Stimulated activated CD8-positive, alpha-beta memory T cell treated with anti-CD3 and anti-CD28 coated beads, Interleukin-15, amount 100 ng/mL, for 4 hours (primary cell): ENCODE results near the gene PEX6.
"Not testable (repeated sequence)": the region's sequence is repeated elsewhere in the genome, so short reads cannot be mapped to it uniquely, and the experiment has no call there.

Experiments
- DNase-seq, 2 donors: peaks; one replicate each; pipeline ENCODE4 v3.0.0-alpha.2; 2020; ENCODE audit warnings: low read depth in 2 of 2

PEX6 gene

GRCh38 chr6:42978839-42979522, at the start of gene PEX6:
Gene PEX6 (minus strand): TSS chr6:42979181. CDS start chr6:42979150, 31 bp downstream.
- DNase-seq: peak; percentile 85 to 86

- DNase-seq: no peak
Measured at GRCh38 chr6:43026365-43026764, 47.4 kb upstream of the PEX6 start.

GRCh38 chr6:43024436-43024835, 45.5 kb upstream of the PEX6 start:
- no peak for DNase-seq

GRCh38 chr6:43021270-43022047, 42.5 kb upstream of the PEX6 start, which contains the start of gene RRP36:
Gene RRP36 (plus strand): TSS chr6:43021623. CDS start chr6:43021655, 32 bp downstream.
- DNase-seq: peak; percentile 42 to 50

GRCh38 chr6:43020847-43021246, 41.9 kb upstream of the PEX6 start:
- DNase-seq: no peak

GRCh38 chr6:43020052-43020705, 41.2 kb upstream of the PEX6 start:
- DNase-seq: no peak

- no peak for DNase-seq
Measured at GRCh38 chr6:43019152-43019551, 40.2 kb upstream of the PEX6 start.

GRCh38 chr6:43016943-43017334, 38.0 kb upstream of the PEX6 start:
- DNase-seq: no peak

- no peak for DNase-seq
Measured at GRCh38 chr6:43016176-43016942, 37.4 kb upstream of the PEX6 start.

GRCh38 chr6:43014434-43014909, 35.5 kb upstream of the PEX6 start:
- no peak for DNase-seq

- DNase-seq: peak; percentile 96 to 99
Measured at GRCh38 chr6:43013843-43014433, 35.0 kb upstream of the PEX6 start, which contains the start of the genes KLHDC3 and MEA1. Gene KLHDC3 (plus strand): TSS chr6:43014249. CDS start chr6:43017193, 2,944 bp downstream. Gene MEA1 (minus strand): TSS chr6:43013946. CDS start chr6:43013813, 133 bp downstream.

- DNase-seq: no peak
Measured at GRCh38 chr6:43013097-43013842, 34.3 kb upstream of the PEX6 start.

GRCh38 chr6:43012364-43012763, 33.4 kb upstream of the PEX6 start:
- no peak for DNase-seq

- no peak for DNase-seq
Measured at GRCh38 chr6:43011207-43011606, 32.2 kb upstream of the PEX6 start.

GRCh38 chr6:43009124-43009523, 30.1 kb upstream of the PEX6 start:
- no peak for DNase-seq

- DNase-seq: no peak
Measured at GRCh38 chr6:43007126-43007525, 28.1 kb upstream of the PEX6 start.

- DNase-seq: no peak
Measured at GRCh38 chr6:43006251-43006650, 27.3 kb upstream of the PEX6 start.

- no peak for DNase-seq
Measured at GRCh38 chr6:43005844-43006243, 26.9 kb upstream of the PEX6 start.

GRCh38 chr6:43001843-43002242, 22.9 kb upstream of the PEX6 start:
- no peak for DNase-seq

GRCh38 chr6:42998205-42998604, 19.2 kb upstream of the PEX6 start:
- DNase-seq: not testable (repeated sequence)
